Activated CD4-positive, alpha-beta T cell treated with anti-CD3 and anti-CD28 coated beads, Interleukin-2, amount 10 ng/mL, durations not matched to agents 24 days and 14 days (primary cell): ENCODE results near the gene CSNK1E. TPM values are rescaled to one million over a fixed set of nuclear protein-coding genes. Genes with fewer than 3 reads are reported as not detected.
A peak's percentile ranks its signal among the peaks of the same experiment; 100 is the strongest.
"Not testable (repeated sequence)": the region's sequence is repeated elsewhere in the genome, so short reads cannot be mapped to it uniquely, and the experiment has no call there.

ENCODE experiments used
- DNase-seq: peaks from one replicate; pipeline ENCODE4 v3.0.0; 2022
- H3K27ac Mint-ChIP-seq: one replicate; pipeline ENCODE4 v1.8.0; 2022; ENCODE audit warnings: mild to moderate bottlenecking, mixed read lengths
- H3K27me3 Mint-ChIP-seq: one replicate; pipeline ENCODE4 v1.8.0; 2022; ENCODE audit warnings: mixed read lengths
- H3K36me3 Mint-ChIP-seq: one replicate; pipeline ENCODE4 v1.8.0; 2022; ENCODE audit warnings: low read depth, mild to moderate bottlenecking, mixed read lengths
- H3K4me1 Mint-ChIP-seq: one replicate; pipeline ENCODE4 v1.8.0; 2021; ENCODE audit warnings: mixed read lengths
- H3K4me3 Mint-ChIP-seq: one replicate; pipeline ENCODE4 v1.8.0; 2022; ENCODE audit warnings: mild to moderate bottlenecking, moderate library complexity, mixed read lengths
- H3K9me3 Mint-ChIP-seq: one replicate; pipeline ENCODE4 v1.8.0; 2021; ENCODE audit warnings: mixed read lengths
- intact Hi-C: fragments of 100-400 bp; cut with micrococcal nuclease; formaldehyde crosslinking; loops from one replicate; pipeline ENCODE4 v1.15.1; 2023
- total RNA-seq: library from RNA; stranded (reverse); gene quantifications from 2 replicates; pipeline ENCODE4 v1.2.3, GENCODE V29; 2022

Gene CSNK1E
- 157 and 159 TPM in 2 replicates for total RNA-seq

- intact Hi-C loops, result loop anchor here (1.0 to 10.0 kb wide), 2 partner anchors 44 to 257 kb away; partner anchors contain the start of genes DMC1 and TMEM184B
- H3K36me3 Mint-ChIP-seq, result peaks cover 12% of the 10 kb centered on the region
- H3K4me1 Mint-ChIP-seq, result peaks cover 41% of the 10 kb centered on the region
These were observed at the start of gene CSNK1E for GRCh38 chr22:38317122-38317994. Gene CSNK1E, minus strand, starts transcription at chr22:38317433. Its CDS starts 3,276 bp downstream, at chr22:38314157.

GRCh38 chr22:38365829-38366228 lies 48.6 kb upstream of the CSNK1E start:
- DNase-seq, H3K27ac Mint-ChIP-seq, H3K4me1 Mint-ChIP-seq, H3K4me3 Mint-ChIP-seq, intact Hi-C loops, H3K9me3 Mint-ChIP-seq, H3K27me3 Mint-ChIP-seq: not testable (repeated sequence)
- peaks cover 13% of the 10 kb centered on the region for H3K36me3 Mint-ChIP-seq

More at GRCh38 chr22:38317122-38317994, at the start of gene CSNK1E:
- Mint-ChIP-seq H3K9me3 (no peaks in the 10 kb centered on the region), H3K27me3 (no peaks in the 10 kb centered on the region), H3K4me3 (peak within 1 kb of the TSS; percentile 92), H3K27ac (peak within 1 kb of the TSS; percentile 92)
- peak; percentile 94 for DNase-seq

- intact Hi-C loops, H3K27me3 Mint-ChIP-seq, H3K27ac Mint-ChIP-seq, H3K4me1 Mint-ChIP-seq, DNase-seq, H3K4me3 Mint-ChIP-seq, H3K9me3 Mint-ChIP-seq: not testable (repeated sequence)
- peaks cover 13% of the 10 kb centered on the region for H3K36me3 Mint-ChIP-seq
These were observed 47.9 kb upstream of the CSNK1E start for GRCh38 chr22:38365174-38365573.

GRCh38 chr22:38360560-38360959 lies 43.3 kb upstream of the CSNK1E start:
- H3K27me3 Mint-ChIP-seq, H3K36me3 Mint-ChIP-seq, H3K27ac Mint-ChIP-seq, H3K4me1 Mint-ChIP-seq, intact Hi-C loops, H3K9me3 Mint-ChIP-seq, H3K4me3 Mint-ChIP-seq: not testable (repeated sequence)
- DNase-seq, result peak; percentile 42

- not testable (repeated sequence) for H3K27ac Mint-ChIP-seq, DNase-seq, H3K9me3 Mint-ChIP-seq, H3K36me3 Mint-ChIP-seq, H3K4me1 Mint-ChIP-seq, H3K4me3 Mint-ChIP-seq, H3K27me3 Mint-ChIP-seq
- intact Hi-C loops, result loop anchor here (10.0 kb wide), 1 partner anchor 85 kb away; the partner anchor contains the start of gene TMEM184B
These were observed 42.6 kb upstream of the CSNK1E start for GRCh38 chr22:38359817-38360216.

- not testable (repeated sequence) for H3K4me3 Mint-ChIP-seq, H3K27ac Mint-ChIP-seq, H3K36me3 Mint-ChIP-seq, H3K4me1 Mint-ChIP-seq, H3K9me3 Mint-ChIP-seq, H3K27me3 Mint-ChIP-seq, DNase-seq
- intact Hi-C loops, result loop anchor here (10.0 kb wide), 1 partner anchor 83 kb away; the partner anchor contains the start of gene TMEM184B
These were observed 40.7 kb upstream of the CSNK1E start for GRCh38 chr22:38357971-38358370.

- Mint-ChIP-seq H3K4me3 (no peak overlapping the region), H3K4me1 (no peaks in the 10 kb centered on the region), H3K36me3 (peaks cover 2% of the 10 kb centered on the region), H3K9me3 (no peaks in the 10 kb centered on the region), H3K27me3 (no peaks in the 10 kb centered on the region), H3K27ac (no peak overlapping the region)
- peak; percentile 48 for DNase-seq
- intact Hi-C loops, result loop anchor here (10.0 kb wide), 1 partner anchor 80 kb away; the partner anchor contains the start of gene TMEM184B
These were observed 38.0 kb upstream of the CSNK1E start for GRCh38 chr22:38355275-38355674.

GRCh38 chr22:38353701-38354100 lies 36.5 kb upstream of the CSNK1E start:
- intact Hi-C loops, result loop anchor here (5.0 to 10.0 kb wide), 2 partner anchors 79 to 301 kb away; partner anchors contain the start of gene TMEM184B

GRCh38 chr22:38353142-38353629 lies 36.0 kb upstream of the CSNK1E start:
- intact Hi-C loops, result loop anchor here (5.0 to 10.0 kb wide), 2 partner anchors 78 to 301 kb away; partner anchors contain the start of gene TMEM184B
- Mint-ChIP-seq H3K4me1 (no peaks in the 10 kb centered on the region), H3K9me3 (no peaks in the 10 kb centered on the region), H3K4me3 (no peak overlapping the region), H3K27me3 (no peaks in the 10 kb centered on the region), H3K27ac (no peak overlapping the region), H3K36me3 (no peaks in the 10 kb centered on the region)
- peak; percentile 93 for DNase-seq

More at GRCh38 chr22:38353701-38354100, 36.5 kb upstream of the CSNK1E start:
- H3K27ac Mint-ChIP-seq, result no peak overlapping the region
- peak; percentile 57 for DNase-seq
- no peaks in the 10 kb centered on the region for H3K4me1 Mint-ChIP-seq
- no peaks in the 10 kb centered on the region for H3K9me3 Mint-ChIP-seq
- H3K27me3 Mint-ChIP-seq, result no peaks in the 10 kb centered on the region
- H3K36me3 Mint-ChIP-seq, result peaks cover under 1% of the 10 kb centered on the region
- H3K4me3 Mint-ChIP-seq, result no peak overlapping the region

- Mint-ChIP-seq H3K27ac (no peak overlapping the region), H3K4me3 (no peak overlapping the region), H3K4me1 (no peaks in the 10 kb centered on the region), H3K36me3 (no peaks in the 10 kb centered on the region), H3K27me3 (no peaks in the 10 kb centered on the region), H3K9me3 (no peaks in the 10 kb centered on the region)
- DNase-seq, result peak; percentile 45
- intact Hi-C loops, result loop anchor here (5.0 to 10.0 kb wide), 2 partner anchors 78 to 300 kb away; partner anchors contain the start of gene TMEM184B
These were observed 35.2 kb upstream of the CSNK1E start for GRCh38 chr22:38352436-38352835.

GRCh38 chr22:38350444-38351359 lies 33.5 kb upstream of the CSNK1E start:
- H3K27ac Mint-ChIP-seq, result no peak overlapping the region
- H3K4me1 Mint-ChIP-seq, result no peaks in the 10 kb centered on the region
- intact Hi-C loops, result loop anchor here (5.0 to 10.0 kb wide), 2 partner anchors 76 to 298 kb away; partner anchors contain the start of gene TMEM184B

GRCh38 chr22:38348751-38349496 lies 31.7 kb upstream of the CSNK1E start:
- no peak overlapping the region for H3K4me3 Mint-ChIP-seq
- H3K27ac Mint-ChIP-seq, result no peak overlapping the region
- no peaks in the 10 kb centered on the region for H3K4me1 Mint-ChIP-seq
- H3K9me3 Mint-ChIP-seq, result no peaks in the 10 kb centered on the region
- peak; percentile 49 for DNase-seq
- intact Hi-C loops, result no loop called here
- no peaks in the 10 kb centered on the region for H3K36me3 Mint-ChIP-seq
- no peaks in the 10 kb centered on the region for H3K27me3 Mint-ChIP-seq

More at GRCh38 chr22:38350444-38351359, 33.5 kb upstream of the CSNK1E start:
- peak; percentile 46 for DNase-seq
- Mint-ChIP-seq H3K27me3 (no peaks in the 10 kb centered on the region), H3K36me3 (no peaks in the 10 kb centered on the region), H3K4me3 (no peak overlapping the region), H3K9me3 (no peaks in the 10 kb centered on the region)
